SK-N-SH treated with all-trans-retinoic acid at 6 μM for 48 hours (cell line): Measurements from ENCODE around the gene ZNF362.

Experiments used
- ATAC-seq: fragments of 200-7000 bp; cut with Tn5 transposase; 3 replicates; pipeline ENCODE4 v1.9.1; 2020; ENCODE audit warnings: mild to moderate bottlenecking, moderate library complexity
- ARNTL ChIP-seq: fragments of 450-650 bp; formaldehyde crosslinking; IDR thresholded peaks from 2 replicates; pipeline ENCODE4 v1.5.0; 2020; ENCODE audit warnings: low read depth, mild to moderate bottlenecking, moderate library complexity, borderline replicate concordance
- BACH2 ChIP-seq: fragments of 250-450 bp; sonication (Bioruptor Pico); IDR thresholded peaks from 2 replicates; pipeline ENCODE4 v1.9.0; 2021; ENCODE audit warnings: mild to moderate bottlenecking, borderline replicate concordance
- CREB5 ChIP-seq: fragments of 250-450 bp; sonication (Bioruptor Pico); IDR thresholded peaks from 2 replicates; pipeline ENCODE4 v1.5.1; 2020; ENCODE audit warnings: low read depth, mild to moderate bottlenecking, moderate library complexity
- CSDC2 ChIP-seq: fragments of 250-450 bp; sonication (Bioruptor Pico); IDR thresholded peaks from 2 replicates; pipeline ENCODE4 v1.5.0; 2020; ENCODE audit warnings: mild to moderate bottlenecking, moderate library complexity
- CSRNP3 ChIP-seq: fragments of 250-450 bp; sonication (Bioruptor Pico); IDR thresholded peaks from 2 replicates; pipeline ENCODE4 v1.5.1; 2021; ENCODE audit warnings: mild to moderate bottlenecking, moderate library complexity
- ESRRG ChIP-seq: fragments of 250-450 bp; sonication (Bioruptor Pico); IDR thresholded peaks from 2 replicates; pipeline ENCODE4 v1.6.1; 2021; ENCODE audit warnings: mild to moderate bottlenecking
- GLIS3 ChIP-seq: fragments of 250-450 bp; sonication (Bioruptor Pico); IDR thresholded peaks from 2 replicates; pipeline ENCODE4 v1.5.0; 2020; ENCODE audit warnings: mild to moderate bottlenecking, moderate library complexity
- ISL1 ChIP-seq: fragments of 250-450 bp; sonication (Bioruptor Pico); IDR thresholded peaks from 2 replicates; pipeline ENCODE4 v2.1.2; 2022; ENCODE audit warnings: mild to moderate bottlenecking, moderate library complexity
- OSR1 ChIP-seq: fragments of 250-450 bp; sonication (Bioruptor Pico); IDR thresholded peaks from 2 replicates; pipeline ENCODE4 v1.8.0; 2022; ENCODE audit warnings: moderate library complexity, mild to moderate bottlenecking, inconsistent platforms
- PATZ1 ChIP-seq: fragments of 250-450 bp; sonication (Bioruptor Pico); IDR thresholded peaks from 2 replicates; pipeline ENCODE4 v1.8.0; 2020; ENCODE audit warnings: mild to moderate bottlenecking, moderate library complexity, borderline replicate concordance
- POU6F1 ChIP-seq: fragments of 250-450 bp; sonication (Bioruptor Pico); IDR thresholded peaks from 2 replicates; pipeline ENCODE4 v1.8.0; 2021; ENCODE audit warnings: low read depth, mild to moderate bottlenecking, moderate library complexity, borderline replicate concordance
- PPARA ChIP-seq: fragments of 250-450 bp; sonication (Bioruptor Pico); IDR thresholded peaks from 2 replicates; pipeline ENCODE4 v1.5.0; 2020; ENCODE audit warnings: mild to moderate bottlenecking, borderline replicate concordance
- RARB ChIP-seq: fragments of 250-450 bp; sonication (Bioruptor Pico); IDR thresholded peaks from 2 replicates; pipeline ENCODE4 v1.8.0; 2021; ENCODE audit warnings: mild to moderate bottlenecking, moderate library complexity
- SNAI2 ChIP-seq: fragments of 250-450 bp; sonication (Bioruptor Pico); IDR thresholded peaks from 2 replicates; pipeline ENCODE4 v1.5.0; 2020; ENCODE audit warnings: mild to moderate bottlenecking, moderate library complexity
- TCF4 ChIP-seq: fragments of 250-450 bp; sonication (Bioruptor Pico); IDR thresholded peaks from 2 replicates; pipeline ENCODE4 v1.8.0; 2021; ENCODE audit warnings: mild to moderate bottlenecking, moderate library complexity, borderline replicate concordance
- TOX ChIP-seq: fragments of 250-450 bp; sonication (Bioruptor Pico); IDR thresholded peaks from 2 replicates; pipeline ENCODE4 v1.8.0; 2021; ENCODE audit warnings: mild to moderate bottlenecking, moderate library complexity, borderline replicate concordance
- ZFP3 ChIP-seq: fragments of 250-450 bp; sonication (Bioruptor Pico); IDR thresholded peaks from 2 replicates; pipeline ENCODE4 v1.5.0; 2020; ENCODE audit warnings: mild to moderate bottlenecking, moderate library complexity
- ZNF70 ChIP-seq: fragments of 450-650 bp; formaldehyde crosslinking; IDR thresholded peaks from 2 replicates; pipeline ENCODE4 v1.5.0; 2020; ENCODE audit warnings: mild to moderate bottlenecking, moderate library complexity
- ZNF8 ChIP-seq: fragments of 450-650 bp; formaldehyde crosslinking; IDR thresholded peaks from 2 replicates; pipeline ENCODE4 v1.5.0; 2020; ENCODE audit warnings: mild to moderate bottlenecking, moderate library complexity

The ZNF362 gene

GRCh38 chr1:33297911-33298622, 41.8 kb downstream of the ZNF362 start:
- ATAC-seq, result no peak
- TF ChIP-seq ISL1 (CRISPR knock-in tag) (no peak), ARNTL (no peak), CSRNP3 (CRISPR knock-in tag) (no peak), ZNF8 (CRISPR knock-in tag) (no peak), PPARA (no peak), SNAI2 (CRISPR knock-in tag) (no peak), ZFP3 (CRISPR knock-in tag) (no peak), TOX (CRISPR knock-in tag) (no peak), ESRRG (no peak), POU6F1 (CRISPR knock-in tag) (no peak), PATZ1 (CRISPR knock-in tag) (no peak), CREB5 (CRISPR knock-in tag) (no peak), CSDC2 (CRISPR knock-in tag) (no peak), GLIS3 (no peak), BACH2 (no peak), TCF4 (CRISPR knock-in tag) (no peak), ZNF70 (no peak), RARB (CRISPR knock-in tag) (no peak)
- TF ChIP-seq, all 23 proteins: peak for 0

- TF ChIP-seq POU6F1 (CRISPR knock-in tag), result no peak
- TF ChIP-seq ARNTL, result no peak
- no peak for TF ChIP-seq OSR1
- no peak for TF ChIP-seq PPARA
- no peak for TF ChIP-seq TOX (CRISPR knock-in tag)
- TF ChIP-seq ISL1 (CRISPR knock-in tag), result no peak
- no peak for TF ChIP-seq CREB5 (CRISPR knock-in tag)
- no peak for TF ChIP-seq PATZ1 (CRISPR knock-in tag)
- no peak for TF ChIP-seq ESRRG
- TF ChIP-seq ZFP3 (CRISPR knock-in tag), result no peak
- no peak for TF ChIP-seq GLIS3
- no peak for TF ChIP-seq CSRNP3 (CRISPR knock-in tag)
- no peak for TF ChIP-seq TCF4 (CRISPR knock-in tag)
- TF ChIP-seq SNAI2 (CRISPR knock-in tag), result no peak
- peak; percentile 77 for ATAC-seq
These were observed 42.5 kb downstream of the ZNF362 start for GRCh38 chr1:33298623-33299277.
